Measurements from ENCODE around the gene TM9SF3. TPM values are rescaled to one million over a fixed set of nuclear protein-coding genes. Genes with fewer than 3 reads are reported as not detected.
"Not testable (repeated sequence)": the region's sequence is repeated elsewhere in the genome, so short reads cannot be mapped to it uniquely, and the experiment has no call there.

TM9SF3 gene
- total RNA-seq, 1 donor from 2014 or later = 81.7 TPM

DNA sequence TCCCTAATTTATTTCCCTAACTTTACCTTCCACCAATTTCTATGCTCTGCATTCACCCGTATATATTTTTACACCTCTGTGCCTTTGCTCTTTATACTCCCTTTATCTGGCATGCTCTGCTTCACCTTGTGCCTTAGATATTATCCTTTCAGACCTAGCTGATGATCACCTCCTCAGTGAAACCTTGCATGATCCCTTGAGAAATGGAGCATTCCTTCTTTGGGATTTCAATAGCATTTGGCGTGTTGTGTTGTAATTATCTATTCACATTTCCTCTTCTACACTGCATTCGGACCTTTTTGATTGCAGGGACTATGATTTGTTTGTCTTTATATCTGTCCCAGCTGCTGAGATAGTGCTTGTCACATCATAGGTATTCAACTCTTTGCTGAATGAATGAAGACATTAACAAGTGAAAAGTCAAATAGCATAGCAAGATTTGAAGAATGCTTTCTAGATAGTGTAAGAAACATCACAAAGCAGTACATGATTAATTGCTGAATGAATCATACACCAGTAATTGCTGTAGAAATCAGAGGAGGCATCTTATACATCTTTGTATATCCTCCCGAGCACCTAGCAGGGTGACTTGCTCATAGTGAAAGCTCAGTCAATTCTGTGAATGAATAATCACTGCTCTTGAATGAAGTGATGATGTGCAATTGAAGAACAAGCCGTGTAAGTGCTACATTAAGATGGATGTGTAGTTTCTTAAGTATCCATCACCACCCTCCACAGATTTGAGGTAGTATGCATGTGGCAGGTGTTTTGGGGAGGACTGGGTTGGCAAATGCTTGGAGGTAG is 2.0 kb upstream of the TM9SF3 start:
- Mint-ChIP-seq H3K4me3 (no peak overlapping the region), H3K4me1 (ENCODE audit: low read depth) (peaks cover 33% of the 10 kb centered on the region), H3K9me3 (no peaks in the 10 kb centered on the region), H3K36me3 (ENCODE audit: low read depth) (peaks cover 3% of the 10 kb centered on the region), H3K27ac (no peak overlapping the region), H3K27me3 (ENCODE audit: insufficient read depth) (peaks cover 11% of the 10 kb centered on the region)
- peak; percentile 11 for DNase-seq (ENCODE audit: low spot score)
- intact Hi-C loops (cut with micrococcal nuclease) = loop anchor here (1.0 to 10.0 kb wide), 16 partner anchors 24 to 1546 kb away; partner anchors contain the start of genes ARHGAP19, CC2D2B, CCNJ and FRAT2

DNA sequence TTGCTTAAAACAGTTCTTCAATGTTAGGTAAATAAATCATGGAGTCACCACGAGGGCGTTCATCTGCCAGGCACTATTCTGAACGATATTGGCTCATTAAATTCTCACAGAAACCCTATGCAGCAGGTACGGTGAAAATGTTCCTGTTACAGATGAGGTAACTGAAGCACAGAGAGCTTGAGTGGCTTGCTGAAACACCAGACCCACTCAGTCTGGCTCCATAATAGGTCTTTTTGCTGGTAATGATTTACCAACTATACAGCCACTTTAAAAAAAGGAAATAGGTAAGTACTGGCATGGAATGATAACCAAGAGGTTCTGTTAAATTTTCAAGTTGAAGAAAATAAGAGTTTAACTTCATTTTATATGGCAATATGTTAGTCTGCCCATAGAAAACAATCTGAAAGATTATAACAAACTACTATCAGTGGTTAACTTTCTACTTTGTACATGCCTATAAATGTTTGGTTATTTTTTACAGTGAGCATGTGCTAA is 1.3 kb upstream of the TM9SF3 start:
- intact Hi-C loops (cut with micrococcal nuclease) = loop anchor here (2.0 to 10.0 kb wide), 12 partner anchors 64 to 1547 kb away; partner anchors contain the start of genes ARHGAP19, CC2D2B, CCNJ and FRAT2
- peaks cover 11% of the 10 kb centered on the region for H3K27me3 Mint-ChIP-seq (ENCODE audit: insufficient read depth)
- H3K27ac Mint-ChIP-seq = no peak overlapping the region
- H3K4me3 Mint-ChIP-seq = no peak overlapping the region
- peaks cover 39% of the 10 kb centered on the region for H3K4me1 Mint-ChIP-seq (ENCODE audit: low read depth)
- no peak for DNase-seq (ENCODE audit: low spot score)
- no peaks in the 10 kb centered on the region for H3K9me3 Mint-ChIP-seq
- H3K36me3 Mint-ChIP-seq (ENCODE audit: low read depth) = peaks cover 3% of the 10 kb centered on the region

DNA sequence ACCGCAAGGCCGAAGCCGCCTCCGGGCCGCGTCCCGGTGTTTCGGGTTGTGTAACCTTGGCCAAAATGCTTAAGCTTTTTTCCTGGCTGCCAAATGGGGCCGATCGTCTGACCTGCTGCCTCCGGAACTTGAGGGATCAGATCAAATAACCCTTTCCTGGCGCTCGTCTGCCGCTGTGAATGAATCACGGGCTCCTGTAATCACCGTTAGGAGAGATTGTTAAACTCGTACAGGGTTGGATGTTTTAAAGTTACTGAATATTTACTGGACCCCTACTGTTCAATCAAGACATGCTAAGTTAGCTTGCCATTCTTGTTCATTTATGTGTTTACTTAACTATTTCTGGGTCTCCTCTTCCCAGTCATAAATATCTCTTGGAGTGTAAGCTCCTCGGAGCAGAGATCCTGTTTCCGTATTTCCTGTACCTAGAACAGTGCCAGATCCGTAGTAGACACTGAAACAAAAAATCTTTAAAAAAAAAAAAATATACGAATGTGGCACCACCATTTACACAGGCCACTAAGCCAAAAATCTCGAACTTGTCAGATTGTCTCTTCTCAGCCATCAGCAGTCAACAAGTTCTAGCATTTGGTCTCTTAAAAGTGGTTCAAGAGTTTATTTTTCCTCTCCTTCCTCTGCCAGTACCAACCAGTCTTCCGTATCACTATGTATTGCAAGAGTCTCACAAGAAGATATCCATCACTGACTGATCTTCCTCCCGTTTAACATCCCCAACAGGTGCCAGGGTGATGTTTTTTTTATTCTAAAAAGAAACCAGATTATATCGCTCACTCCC is 650 bp upstream of the TM9SF3 start:
- peaks cover 3% of the 10 kb centered on the region for H3K36me3 Mint-ChIP-seq (ENCODE audit: low read depth)
- DNase-seq (ENCODE audit: low spot score) = no peak
- peak overlapping the region; percentile 89 for H3K27ac Mint-ChIP-seq
- peak overlapping the region; percentile 86 for H3K4me3 Mint-ChIP-seq
- H3K4me1 Mint-ChIP-seq (ENCODE audit: low read depth) = peaks cover 45% of the 10 kb centered on the region
- intact Hi-C loops (cut with micrococcal nuclease) = loop anchor here (2.0 to 10.0 kb wide), 14 partner anchors 65 to 1547 kb away; partner anchors contain the start of genes ARHGAP19, CC2D2B, CCNJ and FRAT2
- no peaks in the 10 kb centered on the region for H3K9me3 Mint-ChIP-seq
- peaks cover 9% of the 10 kb centered on the region for H3K27me3 Mint-ChIP-seq (ENCODE audit: insufficient read depth)

DNA sequence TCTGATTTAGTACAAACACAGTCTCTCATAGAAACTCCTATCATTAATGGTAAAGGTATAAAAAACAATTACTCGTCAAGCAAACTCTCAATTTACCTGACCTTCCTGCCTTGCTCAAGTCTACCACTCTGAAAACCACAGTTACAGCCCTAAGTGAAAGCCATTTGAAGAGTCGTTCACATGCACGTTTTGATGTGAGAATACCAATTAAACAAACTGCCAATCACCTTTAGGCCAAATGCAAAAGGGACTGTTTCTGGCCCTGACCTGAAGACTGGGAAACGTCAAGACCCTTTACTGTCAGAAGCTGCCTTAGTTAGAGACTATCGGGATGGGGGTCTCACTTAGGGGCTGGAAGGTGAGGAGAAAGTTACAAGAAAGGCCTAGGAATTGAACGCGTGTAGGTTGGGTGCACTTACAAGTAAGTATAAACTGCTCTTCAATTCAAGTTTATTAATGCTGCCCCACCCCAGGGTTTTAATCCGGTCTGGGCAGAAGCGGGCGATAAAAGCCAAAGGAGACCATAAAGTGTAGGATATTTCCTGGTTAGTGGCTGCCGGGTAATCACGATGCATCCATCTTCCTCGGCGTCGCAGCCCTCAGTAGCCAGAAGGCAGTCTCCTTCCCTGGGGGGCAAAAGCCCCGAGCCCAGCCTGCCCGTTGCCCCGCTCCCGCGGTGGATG is 935 bp downstream of the TM9SF3 start:
- Mint-ChIP-seq H3K9me3 (no peaks in the 10 kb centered on the region), H3K36me3 (ENCODE audit: low read depth) (peaks cover 5% of the 10 kb centered on the region), H3K4me3 (peak overlapping the region; percentile 96), H3K27ac (peak overlapping the region; percentile 86), H3K27me3 (ENCODE audit: insufficient read depth) (peaks cover 5% of the 10 kb centered on the region), H3K4me1 (ENCODE audit: low read depth) (peaks cover 47% of the 10 kb centered on the region)
- peak; percentile 6 for DNase-seq (ENCODE audit: low spot score)
- intact Hi-C loops (cut with micrococcal nuclease) = loop anchor here (2.0 to 10.0 kb wide), 11 partner anchors 66 to 1549 kb away; partner anchors contain the start of genes CC2D2B, CCNJ, FRAT2 and MMS19

DNA sequence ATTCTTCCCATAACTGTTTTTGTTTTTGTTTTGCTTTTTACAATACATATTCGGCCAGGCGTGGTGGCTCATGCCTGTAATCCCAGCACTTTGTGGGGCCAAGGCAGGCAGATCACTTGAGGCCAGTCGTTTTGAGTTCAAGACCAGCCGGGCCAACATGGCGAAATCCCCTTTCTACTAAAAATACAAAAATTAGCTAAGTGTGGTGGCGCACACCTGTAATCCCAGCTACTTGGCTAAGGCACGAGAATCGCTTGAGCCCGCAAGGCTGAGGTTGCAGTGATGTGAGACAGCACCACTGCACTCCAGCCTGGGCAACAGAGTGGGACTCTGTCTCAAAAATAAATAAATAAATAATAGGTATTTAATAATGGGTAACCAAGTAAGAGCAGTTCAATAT is 2.3 kb downstream of the TM9SF3 start:
- peaks cover 8% of the 10 kb centered on the region for H3K36me3 Mint-ChIP-seq (ENCODE audit: low read depth)
- H3K4me3 Mint-ChIP-seq = no peak overlapping the region
- no peaks in the 10 kb centered on the region for H3K27me3 Mint-ChIP-seq (ENCODE audit: insufficient read depth)
- no peak overlapping the region for H3K27ac Mint-ChIP-seq
- H3K9me3 Mint-ChIP-seq = no peaks in the 10 kb centered on the region
- DNase-seq (ENCODE audit: low spot score) = no peak
- intact Hi-C loops (cut with micrococcal nuclease) = loop anchor here (10.0 kb wide), 1 partner anchor 1550 kb away; the partner anchor contains the start of gene R3HCC1L
- peaks cover 46% of the 10 kb centered on the region for H3K4me1 Mint-ChIP-seq (ENCODE audit: low read depth)

DNA sequence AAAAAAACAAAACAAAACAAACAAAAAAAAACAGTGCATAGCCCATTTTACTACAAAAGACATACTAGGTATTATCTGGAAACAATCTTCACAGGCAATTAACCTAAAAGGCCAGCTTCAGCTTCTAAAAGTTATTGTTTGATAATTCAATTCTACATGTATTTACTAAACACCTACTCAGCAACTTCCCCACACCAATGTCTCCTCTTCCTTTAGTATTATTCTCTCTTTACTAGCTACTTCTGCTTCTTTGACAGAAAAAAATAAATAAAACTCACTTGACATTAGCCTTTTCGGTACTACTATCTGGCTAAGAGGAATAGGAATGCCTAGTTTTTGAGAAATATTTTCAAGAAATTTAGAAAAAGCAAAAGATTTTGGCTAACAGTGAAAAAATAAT is 2.8 kb downstream of the TM9SF3 start:
- Mint-ChIP-seq H3K27ac (no peak overlapping the region), H3K4me3 (peak overlapping the region; percentile 22), H3K36me3 (ENCODE audit: low read depth) (peaks cover 8% of the 10 kb centered on the region), H3K4me1 (ENCODE audit: low read depth) (peaks cover 46% of the 10 kb centered on the region), H3K27me3 (ENCODE audit: insufficient read depth) (no peaks in the 10 kb centered on the region), H3K9me3 (no peaks in the 10 kb centered on the region)
- no peak for DNase-seq (ENCODE audit: low spot score)
- intact Hi-C loops (cut with micrococcal nuclease) = loop anchor here (10.0 kb wide), 1 partner anchor 1551 kb away; the partner anchor contains the start of gene R3HCC1L

DNA sequence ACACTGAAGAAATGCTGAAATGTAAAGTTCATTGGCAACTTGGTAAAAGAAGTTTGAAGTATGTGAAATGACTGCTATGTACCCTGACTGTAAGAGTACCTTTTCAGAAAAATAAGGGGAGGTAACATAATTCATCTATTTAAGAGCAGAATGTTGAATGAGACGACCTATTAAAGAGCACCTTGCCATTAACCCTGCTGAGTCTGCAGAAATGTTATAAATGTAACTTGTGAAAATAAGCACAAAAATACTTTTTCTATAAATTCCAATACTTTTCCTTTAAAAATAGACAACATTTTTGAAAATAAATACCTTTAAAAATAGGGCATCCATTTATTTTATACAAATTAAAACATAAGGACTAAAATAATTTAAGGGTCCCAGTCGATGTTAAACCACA is 7.7 kb downstream of the TM9SF3 start:
- H3K9me3 Mint-ChIP-seq = no peaks in the 10 kb centered on the region
- H3K27ac Mint-ChIP-seq = no peak overlapping the region
- intact Hi-C loops (cut with micrococcal nuclease) = no loop called here
- H3K4me3 Mint-ChIP-seq = no peak overlapping the region
- peaks cover 15% of the 10 kb centered on the region for H3K36me3 Mint-ChIP-seq (ENCODE audit: low read depth)
- H3K27me3 Mint-ChIP-seq (ENCODE audit: insufficient read depth) = no peaks in the 10 kb centered on the region
- H3K4me1 Mint-ChIP-seq (ENCODE audit: low read depth) = peaks cover 44% of the 10 kb centered on the region
- DNase-seq (ENCODE audit: low spot score) = no peak

DNA sequence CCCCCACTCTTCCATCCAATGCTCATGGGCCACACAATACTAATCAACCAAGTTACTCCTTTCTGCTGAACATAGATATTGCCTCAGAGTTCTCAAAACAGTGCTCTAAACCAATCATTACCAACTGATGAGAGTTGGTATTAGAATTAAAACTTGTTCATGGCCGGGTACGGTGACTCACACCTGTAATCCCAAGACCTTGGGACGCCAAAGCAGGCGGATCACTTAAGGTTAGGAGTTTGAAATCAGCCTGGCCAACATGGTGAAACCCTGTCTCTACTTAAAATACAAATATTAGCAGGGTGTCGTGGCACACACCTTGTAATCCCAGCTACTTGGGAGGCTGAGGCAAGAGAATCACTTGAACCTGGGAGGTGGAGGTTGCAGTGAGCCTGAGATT is 8.2 kb downstream of the TM9SF3 start:
- H3K9me3 Mint-ChIP-seq = no peaks in the 10 kb centered on the region
- no peak overlapping the region for H3K27ac Mint-ChIP-seq
- intact Hi-C loops (cut with micrococcal nuclease) = no loop called here
- no peak overlapping the region for H3K4me3 Mint-ChIP-seq
- DNase-seq (ENCODE audit: low spot score) = no peak
- peaks cover 20% of the 10 kb centered on the region for H3K36me3 Mint-ChIP-seq (ENCODE audit: low read depth)
- H3K27me3 Mint-ChIP-seq (ENCODE audit: insufficient read depth) = no peaks in the 10 kb centered on the region
- peaks cover 40% of the 10 kb centered on the region for H3K4me1 Mint-ChIP-seq (ENCODE audit: low read depth)

DNA sequence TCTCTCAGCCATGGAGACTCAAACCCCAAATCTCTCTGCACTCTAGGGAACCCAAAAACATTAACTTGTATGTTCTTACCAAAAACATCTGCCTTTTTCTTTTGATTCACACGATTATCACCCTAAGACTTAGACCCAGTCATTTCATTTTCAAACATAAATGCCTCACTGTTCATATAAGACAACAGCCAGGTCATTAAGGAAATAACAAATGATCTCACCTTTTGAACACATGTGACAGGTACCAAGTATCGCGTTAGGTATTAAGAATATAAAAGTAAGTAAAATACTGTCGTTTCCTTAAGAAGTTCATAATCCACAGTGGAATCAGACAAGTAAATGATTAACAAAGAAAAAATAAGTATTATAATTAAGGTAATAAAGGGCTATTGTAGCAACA is 8.8 kb downstream of the TM9SF3 start:
- no peak for DNase-seq (ENCODE audit: low spot score)
- intact Hi-C loops (cut with micrococcal nuclease) = no loop called here
- Mint-ChIP-seq H3K4me1 (ENCODE audit: low read depth) (peaks cover 42% of the 10 kb centered on the region), H3K9me3 (no peaks in the 10 kb centered on the region), H3K36me3 (ENCODE audit: low read depth) (peaks cover 22% of the 10 kb centered on the region), H3K4me3 (no peak overlapping the region), H3K27me3 (ENCODE audit: insufficient read depth) (no peaks in the 10 kb centered on the region), H3K27ac (no peak overlapping the region)

DNA sequence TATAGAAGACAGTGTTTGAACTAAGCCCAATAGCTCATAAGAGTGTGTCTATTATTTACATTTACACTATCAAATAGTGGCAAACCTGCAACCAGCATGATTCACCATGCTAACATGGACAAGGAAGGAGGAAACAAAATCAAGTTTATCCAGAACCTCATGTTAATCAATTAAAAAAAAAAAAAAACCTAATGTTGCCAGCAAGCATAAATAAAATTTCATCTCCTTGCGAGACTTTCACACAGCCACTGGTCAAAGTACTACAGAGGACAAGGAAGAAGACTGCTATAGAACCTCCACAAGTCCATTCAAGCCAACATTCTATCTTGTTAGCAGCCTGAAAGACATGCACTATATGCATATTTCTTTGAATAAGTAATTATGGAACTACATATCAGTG is 9.7 kb downstream of the TM9SF3 start:
- no peaks in the 10 kb centered on the region for H3K27me3 Mint-ChIP-seq (ENCODE audit: insufficient read depth)
- H3K9me3 Mint-ChIP-seq = no peaks in the 10 kb centered on the region
- intact Hi-C loops (cut with micrococcal nuclease) = no loop called here
- H3K36me3 Mint-ChIP-seq (ENCODE audit: low read depth) = peaks cover 23% of the 10 kb centered on the region
- no peak for DNase-seq (ENCODE audit: low spot score)
- H3K4me3 Mint-ChIP-seq = no peak overlapping the region
- H3K27ac Mint-ChIP-seq = no peak overlapping the region
- H3K4me1 Mint-ChIP-seq (ENCODE audit: low read depth) = peaks cover 40% of the 10 kb centered on the region

DNA sequence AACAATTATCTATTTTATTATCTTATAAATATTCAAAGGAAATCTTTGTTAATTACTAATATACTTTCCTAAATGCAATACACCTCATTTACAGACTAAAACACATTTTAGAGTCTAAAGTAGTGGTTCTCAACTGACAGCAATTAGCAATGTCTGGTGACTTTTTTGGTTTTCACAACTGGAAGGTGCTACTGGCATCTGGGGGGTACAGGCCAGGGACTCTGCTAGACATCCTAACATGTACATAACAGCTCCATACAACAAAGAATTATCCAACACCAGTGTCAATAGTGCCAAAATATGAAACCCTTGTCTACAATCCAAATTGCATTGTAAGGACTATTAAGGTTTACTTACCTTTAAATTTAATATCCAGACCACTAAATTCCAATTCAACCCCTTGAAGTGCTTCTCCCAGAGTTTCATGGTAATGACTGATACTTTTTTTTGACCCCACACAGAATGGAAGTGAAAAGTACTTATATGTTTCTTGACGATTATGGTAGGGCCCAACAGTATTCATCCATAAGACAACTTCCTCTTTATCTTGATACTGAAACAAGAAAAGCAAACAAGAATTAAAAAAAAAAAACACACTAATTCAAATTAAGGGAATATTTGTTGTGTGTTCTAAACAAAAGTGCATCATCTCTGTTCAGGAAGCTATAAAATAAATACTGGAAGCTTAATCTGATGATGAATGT is 10.4 kb downstream of the TM9SF3 start:
- Mint-ChIP-seq H3K27me3 (ENCODE audit: insufficient read depth) (no peaks in the 10 kb centered on the region), H3K36me3 (ENCODE audit: low read depth) (peaks cover 23% of the 10 kb centered on the region), H3K4me3 (no peak overlapping the region), H3K4me1 (ENCODE audit: low read depth) (peaks cover 37% of the 10 kb centered on the region), H3K9me3 (no peaks in the 10 kb centered on the region), H3K27ac (no peak overlapping the region)
- intact Hi-C loops (cut with micrococcal nuclease) = no loop called here
- DNase-seq (ENCODE audit: low spot score) = no peak

DNA sequence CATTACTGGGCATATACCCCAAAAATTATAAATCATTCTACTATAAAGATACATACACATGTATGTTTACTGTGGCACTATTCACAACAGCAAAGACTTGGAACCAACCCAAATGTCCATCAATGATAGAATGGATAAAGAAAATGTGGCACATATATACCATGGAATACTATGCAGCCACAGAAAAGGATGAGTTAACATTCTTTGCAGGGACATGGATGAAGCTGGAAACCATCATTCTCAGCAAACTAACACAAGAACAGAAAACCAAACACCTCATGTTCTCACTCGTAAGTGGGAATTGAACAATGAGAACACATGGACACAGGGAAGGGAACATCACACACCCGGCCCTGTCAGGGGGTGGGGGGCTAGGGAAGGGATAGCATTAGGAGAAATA is 12.2 kb downstream of the TM9SF3 start:
- Mint-ChIP-seq H3K36me3 (ENCODE audit: low read depth) (peaks cover 20% of the 10 kb centered on the region), H3K4me1 (ENCODE audit: low read depth) (peaks cover 27% of the 10 kb centered on the region)
- intact Hi-C loops (cut with micrococcal nuclease); H3K9me3 Mint-ChIP-seq; H3K27me3 Mint-ChIP-seq (ENCODE audit: insufficient read depth); H3K27ac Mint-ChIP-seq; DNase-seq (ENCODE audit: low spot score); H3K4me3 Mint-ChIP-seq: not testable (repeated sequence)
